Type B pancreatic cell (in vitro differentiated cells): ENCODE results near the gene CYP2A13. TPM values are rescaled to one million over a fixed set of nuclear protein-coding genes. Genes with fewer than 3 reads are reported as not detected.
"Not testable (repeated sequence)": the region's sequence is repeated elsewhere in the genome, so short reads cannot be mapped to it uniquely, and the experiment has no call there.

ENCODE experiments used
- DNase-seq: peaks from one replicate; pipeline ENCODE4 v3.0.0; 2021; ENCODE audit warnings: mixed read lengths; ENCODE audit not compliant: unreplicated experiment; ENCODE audit errors: extremely low spot score
- H3K27ac Mint-ChIP-seq: 2 replicates; pipeline ENCODE4 v1.8.0; 2021; ENCODE audit warnings: mild to moderate bottlenecking, mixed read lengths
- H3K27me3 Mint-ChIP-seq: 2 replicates; pipeline ENCODE4 v1.8.0; 2021; ENCODE audit warnings: mixed read lengths
- H3K36me3 Mint-ChIP-seq: 2 replicates; pipeline ENCODE4 v1.8.0; 2021; ENCODE audit warnings: mixed read lengths
- H3K4me1 Mint-ChIP-seq: one replicate; pipeline ENCODE4 v1.8.0; 2021; ENCODE audit warnings: mixed read lengths; ENCODE audit not compliant: unreplicated experiment
- H3K4me3 Mint-ChIP-seq: 2 replicates; pipeline ENCODE4 v1.8.0; 2021; ENCODE audit warnings: mild to moderate bottlenecking, mixed read lengths
- H3K9me3 Mint-ChIP-seq: 2 replicates; pipeline ENCODE4 v1.8.0; 2021; ENCODE audit warnings: mixed read lengths
- CTCF ChIP-seq: fragments of 200-600 bp; sonication (generic); conservative IDR thresholded peaks from 2 replicates; pipeline ENCODE4 v1.5.0; 2021; ENCODE audit warnings: antibody characterized with exemption, mild to moderate bottlenecking
- total RNA-seq: library from RNA; stranded (reverse); gene quantifications from 2 replicates; pipeline ENCODE4 v1.2.1, GENCODE V29; 2021; ENCODE audit warnings: low replicate concordance

CYP2A13 gene
- total RNA-seq, 1 donor from 2014 or later: not detected

GRCh38 chr19:41134616-41135015 lies 46.4 kb downstream of the CYP2A13 start:
- TF ChIP-seq CTCF: no peak
- no peaks in the 10 kb centered on the region for H3K36me3 Mint-ChIP-seq
- peaks cover 35% of the 10 kb centered on the region for H3K27me3 Mint-ChIP-seq
- H3K27ac Mint-ChIP-seq: peak overlapping the region; percentile 58
- no peak for DNase-seq
- no peaks in the 10 kb centered on the region for H3K4me1 Mint-ChIP-seq
- H3K4me3 Mint-ChIP-seq: peak overlapping the region; percentile 59
- no peaks in the 10 kb centered on the region for H3K9me3 Mint-ChIP-seq

GRCh38 chr19:41135390-41136384 lies 47.4 kb downstream of the CYP2A13 start:
- peak; percentile 77 for DNase-seq
- TF ChIP-seq CTCF: peak; percentile 34
- H3K9me3 Mint-ChIP-seq, H3K4me1 Mint-ChIP-seq, H3K36me3 Mint-ChIP-seq: not testable (repeated sequence)
- peak overlapping the region; percentile 90 for H3K4me3 Mint-ChIP-seq
- peaks cover 32% of the 10 kb centered on the region for H3K27me3 Mint-ChIP-seq
- H3K27ac Mint-ChIP-seq: peak overlapping the region; percentile 86

GRCh38 chr19:41136636-41137455 lies 48.6 kb downstream of the CYP2A13 start:
- no peaks in the 10 kb centered on the region for H3K36me3 Mint-ChIP-seq
- no peak overlapping the region for H3K27ac Mint-ChIP-seq
- peaks cover 24% of the 10 kb centered on the region for H3K27me3 Mint-ChIP-seq
- no peaks in the 10 kb centered on the region for H3K4me1 Mint-ChIP-seq
- TF ChIP-seq CTCF: no peak
- DNase-seq: no peak
- H3K9me3 Mint-ChIP-seq: no peaks in the 10 kb centered on the region
- peak overlapping the region; percentile 68 for H3K4me3 Mint-ChIP-seq

GRCh38 chr19:41144403-41144802 lies 56.2 kb downstream of the CYP2A13 start:
- no peak overlapping the region for H3K27ac Mint-ChIP-seq
- no peak for DNase-seq

More at GRCh38 chr19:41144403-41144802, 56.2 kb downstream of the CYP2A13 start:
- H3K27me3 Mint-ChIP-seq: peaks cover 4% of the 10 kb centered on the region
- H3K4me1 Mint-ChIP-seq: no peaks in the 10 kb centered on the region
- peak; percentile 85 for TF ChIP-seq CTCF
- no peak overlapping the region for H3K4me3 Mint-ChIP-seq
- no peaks in the 10 kb centered on the region for H3K9me3 Mint-ChIP-seq
- H3K36me3 Mint-ChIP-seq: no peaks in the 10 kb centered on the region

Other genes starting within 250 kb of the CYP2A13 start
- gene CYP2A6, start 238.0 kb upstream of the CYP2A13 start, total RNA-seq: not detected in 2 replicates
- gene CYP2A7, start 206.2 kb upstream of the CYP2A13 start, total RNA-seq: not detected in 2 replicates
- gene CYP2B6, start 97.2 kb upstream of the CYP2A13 start, total RNA-seq: 0.53 and 1.2 TPM in 2 replicates
- not detected in 2 replicates for gene CYP2F1, start 26.0 kb downstream of the CYP2A13 start, total RNA-seq
- 33.1 and 121 TPM in 2 replicates for gene CYP2S1, start 104.8 kb downstream of the CYP2A13 start, total RNA-seq
- gene AXL, start 130.8 kb downstream of the CYP2A13 start, total RNA-seq: 8.8 and 20.9 TPM in 2 replicates
- 189 and 244 TPM in 2 replicates for gene HNRNPUL1, start 175.9 kb downstream of the CYP2A13 start, total RNA-seq
- 26.7 and 42.6 TPM in 2 replicates for gene CCDC97, start 221.7 kb downstream of the CYP2A13 start, total RNA-seq